ENCODE measurements around the gene KCNJ5.

Gene KCNJ5

GRCh38 chr11:128890543-128891368 is at the start of gene KCNJ5:
KCNJ5 (plus strand) TSS chr11:128891356; CDS start chr11:128911274, 19,918 bp downstream.
- DNase-seq: peak; percentile 20

- DNase-seq: no peak
Observed at GRCh38 chr11:128841461-128842072, 49.6 kb upstream of the KCNJ5 start.

GRCh38 chr11:128843198-128843785 is 47.9 kb upstream of the KCNJ5 start:
- DNase-seq: no peak

GRCh38 chr11:128845334-128845780 is 45.8 kb upstream of the KCNJ5 start:
- no peak for DNase-seq

GRCh38 chr11:128846985-128847384 is 44.2 kb upstream of the KCNJ5 start:
- no peak for DNase-seq

GRCh38 chr11:128848815-128849455 is 42.2 kb upstream of the KCNJ5 start:
- DNase-seq: peak; percentile 81

- DNase-seq: no peak
Observed at GRCh38 chr11:128852327-128853023, 38.7 kb upstream of the KCNJ5 start.

GRCh38 chr11:128853559-128853958 is 37.6 kb upstream of the KCNJ5 start:
- no peak for DNase-seq

GRCh38 chr11:128854841-128855240 is 36.3 kb upstream of the KCNJ5 start:
- no peak for DNase-seq

GRCh38 chr11:128856241-128856640 is 34.9 kb upstream of the KCNJ5 start:
- no peak for DNase-seq

- no peak for DNase-seq
Observed at GRCh38 chr11:128857341-128857740, 33.8 kb upstream of the KCNJ5 start.

GRCh38 chr11:128859563-128860441 is 31.4 kb upstream of the KCNJ5 start:
- peak; percentile 87 for DNase-seq

- DNase-seq: no peak
Observed at GRCh38 chr11:128860571-128861361, 30.4 kb upstream of the KCNJ5 start.

- DNase-seq: no peak
Observed at GRCh38 chr11:128862406-128862805, 28.8 kb upstream of the KCNJ5 start.

GRCh38 chr11:128862908-128863660 is 28.1 kb upstream of the KCNJ5 start:
- DNase-seq: no peak

- DNase-seq: no peak
Observed at GRCh38 chr11:128865490-128865889, 25.7 kb upstream of the KCNJ5 start.

- DNase-seq: peak; percentile 17
Observed at GRCh38 chr11:128867277-128867676, 23.9 kb upstream of the KCNJ5 start, which contains the start of gene KCNJ1. KCNJ1 (minus strand) TSS chr11:128867296; CDS start chr11:128840243, 27,053 bp downstream.

- peak; percentile 28 for DNase-seq
Observed at GRCh38 chr11:128868841-128869671, 22.1 kb upstream of the KCNJ5 start.

- no peak for DNase-seq
Observed at GRCh38 chr11:128871168-128871610, 20.0 kb upstream of the KCNJ5 start.
